Measurements from ENCODE around the gene GGTLC1.

DNA sequence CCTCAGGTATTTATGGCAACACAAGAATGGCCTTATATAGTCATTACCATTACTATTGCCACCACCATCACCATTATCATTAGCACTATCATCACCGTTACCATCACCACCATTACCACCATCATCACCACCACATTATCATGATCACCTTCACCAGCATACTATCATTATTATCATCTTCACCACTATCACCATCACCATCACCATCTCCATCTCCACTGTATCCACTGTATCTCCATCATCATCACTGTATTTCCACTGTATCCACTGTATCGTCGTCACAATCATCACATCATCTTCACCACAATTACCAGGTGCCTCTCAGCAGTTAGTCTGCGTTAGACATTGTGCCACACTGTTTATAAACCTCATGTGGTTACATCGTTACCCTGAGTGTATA, 45.3 kb downstream of the GGTLC1 start:
- TF ChIP-seq, protein P1, sequence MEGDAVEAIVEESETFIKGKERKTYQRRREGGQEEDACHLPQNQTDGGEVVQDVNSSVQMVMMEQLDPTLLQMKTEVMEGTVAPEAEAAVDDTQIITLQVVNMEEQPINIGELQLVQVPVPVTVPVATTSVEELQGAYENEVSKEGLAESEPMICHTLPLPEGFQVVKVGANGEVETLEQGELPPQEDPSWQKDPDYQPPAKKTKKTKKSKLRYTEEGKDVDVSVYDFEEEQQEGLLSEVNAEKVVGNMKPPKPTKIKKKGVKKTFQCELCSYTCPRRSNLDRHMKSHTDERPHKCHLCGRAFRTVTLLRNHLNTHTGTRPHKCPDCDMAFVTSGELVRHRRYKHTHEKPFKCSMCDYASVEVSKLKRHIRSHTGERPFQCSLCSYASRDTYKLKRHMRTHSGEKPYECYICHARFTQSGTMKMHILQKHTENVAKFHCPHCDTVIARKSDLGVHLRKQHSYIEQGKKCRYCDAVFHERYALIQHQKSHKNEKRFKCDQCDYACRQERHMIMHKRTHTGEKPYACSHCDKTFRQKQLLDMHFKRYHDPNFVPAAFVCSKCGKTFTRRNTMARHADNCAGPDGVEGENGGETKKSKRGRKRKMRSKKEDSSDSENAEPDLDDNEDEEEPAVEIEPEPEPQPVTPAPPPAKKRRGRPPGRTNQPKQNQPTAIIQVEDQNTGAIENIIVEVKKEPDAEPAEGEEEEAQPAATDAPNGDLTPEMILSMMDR (conservative IDR thresholded peaks at IDR 0.05; ENCODE audit: low read depth, low read length), result no peak
- no peak for TF ChIP-seq EZH2 (IDR thresholded peaks at IDR 0.05; ENCODE audit: low read length, unreplicated experiment)
